GM10248 (cell line): ENCODE data around the gene REEP2.
"Not testable (repeated sequence)": the region's sequence is repeated elsewhere in the genome, so short reads cannot be mapped to it uniquely, and the experiment has no call there.

Experiments used
- CTCF ChIA-PET: fragments of 300-600 bp; sonication (Branson Sonifier 250); formaldehyde crosslinking; extraction: SDS; loops from one replicate; lab custom pipeline; 2021; ENCODE audit warnings: antibody characterized with exemption; lab: Yijun Ruan, JAX
- POLR2A ChIA-PET: fragments of 350-650 bp; sonication (Branson Sonifier 250); formaldehyde crosslinking; extraction: SDS; loops from one replicate; lab custom pipeline; 2020; ENCODE audit warnings: antibody characterized with exemption; lab: Yijun Ruan, JAX
- DNase-seq: peaks from one replicate; pipeline ENCODE4 v3.0.0; 2012; ENCODE audit errors: extremely low spot score
- CTCF ChIP-seq: IDR thresholded peaks from 2 replicates; pipeline ENCODE4 v1.5.1; 2012; ENCODE audit warnings: mild to moderate bottlenecking, low read depth; ENCODE audit errors: extremely low read depth, missing control alignments, control extremely low read depth

The REEP2 gene

DNA sequence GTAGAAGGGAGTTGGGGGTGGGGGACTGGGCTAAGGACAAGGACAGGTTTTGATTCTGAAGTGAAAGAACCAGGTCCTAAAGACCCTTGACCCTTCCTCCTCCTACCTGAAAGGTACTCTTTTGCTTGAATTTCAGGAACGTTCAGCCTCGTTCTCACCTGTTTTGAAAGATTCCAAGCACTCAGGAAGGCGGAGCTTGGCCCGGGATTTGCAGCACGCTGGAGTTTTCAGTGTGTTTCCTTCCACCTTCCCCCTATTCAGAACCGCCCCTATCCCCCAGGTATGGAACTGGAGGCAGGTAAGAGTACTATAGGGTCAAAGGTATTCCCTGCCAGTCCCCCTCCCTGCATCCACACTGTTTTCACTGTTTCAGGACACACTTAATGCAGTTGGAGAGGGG, 33.5 kb downstream of the REEP2 start:
- POLR2A ChIA-PET, result no interaction called here
- no peak for TF ChIP-seq CTCF
- CTCF ChIA-PET, result interaction anchor here (1.1 to 9.3 kb wide), 3 partner anchors 14 to 31 kb away, joined by 3 to 42 read pairs (median 4); no protein-coding TSS in a partner anchor
- DNase-seq, result no peak

DNA sequence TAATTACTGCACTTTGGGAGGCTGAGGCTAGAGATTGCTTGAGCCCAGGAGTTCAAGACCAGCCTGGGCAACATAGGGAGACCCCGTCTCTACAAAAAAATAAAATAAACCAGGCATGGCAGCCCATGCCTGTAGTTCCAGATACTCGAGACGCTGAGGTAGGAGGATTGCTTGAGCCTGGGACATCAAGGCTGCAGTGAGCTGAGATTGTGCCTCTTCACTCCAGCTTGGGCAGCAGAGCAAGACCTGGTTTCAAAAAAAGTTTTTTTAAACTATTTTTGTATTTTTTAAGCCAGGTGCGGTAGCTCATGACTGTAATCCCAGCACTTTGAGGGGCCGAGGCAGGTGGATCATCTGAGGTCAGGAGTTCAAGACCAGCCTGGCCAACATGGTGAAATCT, 34.3 kb downstream of the REEP2 start:
- CTCF ChIA-PET, result interaction anchor here (1.1 to 9.3 kb wide), 5 partner anchors 9 to 30 kb away, joined by 3 to 42 read pairs (median 6); no protein-coding TSS in a partner anchor
- not testable (repeated sequence) for DNase-seq
- POLR2A ChIA-PET, result interaction anchor here (0.6 kb wide), 1 partner anchor 797 kb away, joined by 4 read pairs; no protein-coding TSS in a partner anchor

GRCh38 chr5:138476918-138477317, 38.1 kb downstream of the REEP2 start:
- TF ChIP-seq CTCF, result no peak
- ChIA-PET POLR2A (no interaction called here), CTCF (interaction anchor here (2.4 kb wide), 1 partner anchor 27 kb away, joined by 6 read pairs; no protein-coding TSS in a partner anchor)
- DNase-seq, result no peak

DNA sequence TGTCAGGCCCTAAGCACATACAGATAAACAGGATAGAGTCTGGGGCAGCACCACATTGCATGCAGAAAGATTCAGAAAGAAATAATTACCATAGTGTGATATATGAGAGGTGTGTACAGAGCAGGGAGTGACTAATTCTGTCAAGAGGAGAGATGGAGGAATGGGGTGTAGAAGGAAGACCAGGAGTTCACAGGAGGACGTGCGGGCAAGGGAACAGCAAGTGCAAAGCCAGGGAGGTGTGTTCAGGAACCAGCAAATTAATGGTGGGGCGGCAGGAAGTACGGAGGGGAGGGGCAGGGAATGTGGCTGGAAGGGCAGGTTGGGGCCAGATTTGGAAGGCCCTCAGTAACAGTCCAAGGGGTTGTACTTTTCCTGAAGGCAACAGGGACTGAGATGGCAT, 43.8 kb downstream of the REEP2 start:
- POLR2A ChIA-PET, result interaction anchor here (1.0 kb wide), 1 partner anchor 17 kb away, joined by 4 read pairs; the partner anchor contains the start of gene EGR1
- CTCF ChIA-PET, result no interaction called here

GRCh38 chr5:138488481-138488945, 49.7 kb downstream of the REEP2 start:
- ChIA-PET POLR2A (no interaction called here), CTCF (no interaction called here)
- DNase-seq, result no peak
- TF ChIP-seq CTCF, result no peak

More for the DNA sequence above, 43.8 kb downstream of the REEP2 start:
- TF ChIP-seq CTCF, result no peak
- no peak for DNase-seq

- no peak for TF ChIP-seq CTCF
- CTCF ChIA-PET, result interaction anchor here (1.5 to 2.3 kb wide), 2 partner anchors 14 to 25 kb away, joined by 3 to 10 read pairs; no protein-coding TSS in a partner anchor
- POLR2A ChIA-PET, result interaction anchor here (1.9 kb wide), 1 partner anchor 24 kb away, joined by 7 read pairs; the partner anchor contains the start of gene EGR1
- DNase-seq, result no peak
These were observed 50.8 kb downstream of the REEP2 start for GRCh38 chr5:138489683-138490061.

DNA sequence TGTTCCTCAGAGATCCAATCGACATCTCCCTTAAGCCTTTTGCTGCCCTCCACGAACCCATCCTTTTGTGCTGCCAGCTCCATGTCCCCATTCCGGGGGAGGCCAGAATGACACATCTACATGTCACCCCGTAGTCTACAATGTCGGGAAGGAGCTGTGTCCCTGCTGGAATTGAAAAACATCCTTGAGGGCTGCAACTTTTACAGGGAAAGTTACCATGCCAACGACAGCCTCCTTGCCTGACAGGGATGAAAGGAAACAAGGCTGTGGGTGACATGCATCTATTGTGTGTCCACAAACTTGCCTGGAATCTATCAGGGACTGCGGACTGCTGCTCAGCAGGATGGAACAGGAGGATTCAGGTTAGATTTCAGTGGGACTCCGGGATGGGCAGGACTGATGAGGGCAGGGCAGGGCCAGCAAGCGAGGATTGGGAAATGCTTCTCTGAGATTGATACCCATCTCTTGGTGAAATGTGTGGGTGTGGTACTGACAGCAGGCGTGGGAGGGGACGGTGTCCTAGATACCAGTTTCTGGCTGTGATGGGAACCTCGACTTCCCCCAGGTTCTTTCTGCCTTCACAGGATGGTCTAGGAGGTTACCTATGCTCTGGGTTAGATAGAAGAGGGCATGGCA, 51.9 kb downstream of the REEP2 start:
- TF ChIP-seq CTCF, result no peak
- DNase-seq, result no peak
- ChIA-PET CTCF (interaction anchor here (1.0 to 2.3 kb wide), 3 partner anchors 8 to 26 kb away, joined by 3 to 10 read pairs (median 3); no protein-coding TSS in a partner anchor), POLR2A (interaction anchor here (1.9 kb wide), 1 partner anchor 25 kb away, joined by 7 read pairs; the partner anchor contains the start of gene EGR1)
